Epithelial cell of proximal tubule (primary cell): ENCODE results near the gene DPYSL3. TPM values are rescaled to one million over a fixed set of nuclear protein-coding genes. Genes with fewer than 3 reads are reported as not detected.
"Not testable (repeated sequence)": the region's sequence is repeated elsewhere in the genome, so short reads cannot be mapped to it uniquely, and the experiment has no call there.

Experiments used
- DNase-seq: peaks from one replicate; pipeline ENCODE4 v3.0.0-alpha.2; 2011; ENCODE audit warnings: low read depth
- H3K4me3 ChIP-seq: 2 replicates; pipeline ENCODE4 v1.5.1; 2011; ENCODE audit warnings: low read depth, mild to moderate bottlenecking, low read length
- total RNA-seq: library from RNA; depleted of rRNA; stranded (reverse); fragments of >200 nt; gene quantifications from 2 replicates; pipeline ENCODE4 v1.2.3, GENCODE V29; 2015
- TF ChIP-seq, protein P1 (sequence below): conservative IDR thresholded peaks from 2 replicates; pipeline ENCODE4 v1.5.1; 2012; ENCODE audit warnings: low read depth, mild to moderate bottlenecking, low read length

DPYSL3 gene
- total RNA-seq = 38.3 and 76.0 TPM in 2 replicates

DNA sequence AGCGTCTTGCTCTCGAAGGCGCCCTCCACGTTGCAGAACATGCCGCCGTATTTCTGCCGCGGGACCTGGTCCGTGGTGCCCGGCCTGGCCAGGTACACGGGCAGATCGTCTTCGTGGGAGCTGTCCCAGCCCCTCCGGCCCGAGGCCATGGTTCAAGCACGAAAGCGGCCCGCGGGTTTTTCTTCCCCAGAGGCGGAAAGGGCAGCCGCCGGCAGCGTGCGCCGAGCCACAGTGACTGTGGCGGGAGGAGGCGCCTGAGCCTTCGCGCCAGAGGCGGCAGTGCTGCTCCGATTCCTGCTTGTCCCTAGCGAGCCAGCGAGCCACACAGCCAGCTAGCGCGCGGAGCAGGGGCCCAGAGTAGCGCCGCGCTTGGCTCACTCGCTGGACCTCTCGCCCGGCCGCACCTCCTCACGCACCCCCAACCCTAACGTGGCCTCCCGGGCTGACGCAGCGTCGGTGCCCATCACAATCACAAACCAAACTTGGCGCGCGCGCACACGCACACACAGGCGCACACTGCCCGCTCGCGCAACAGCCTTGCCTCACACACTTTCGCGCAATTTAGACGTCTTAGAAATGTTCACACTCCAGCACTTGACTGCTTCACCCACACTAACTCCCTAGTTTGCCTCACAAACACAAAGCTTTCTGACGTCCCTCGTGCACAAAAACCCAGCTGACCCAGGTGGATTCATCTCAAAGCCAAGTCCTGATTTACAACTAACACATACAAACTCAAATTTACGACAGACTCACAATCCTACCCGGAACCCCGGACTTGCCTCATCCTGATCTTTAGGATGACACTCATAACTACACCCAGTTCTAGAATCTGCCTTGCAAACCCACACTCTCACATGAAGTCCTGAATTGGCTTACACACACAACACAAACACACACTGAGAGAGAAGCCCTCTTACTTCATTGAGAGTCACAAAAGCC lies at the start of gene DPYSL3:
Gene DPYSL3, minus strand, starts transcription at position 359 of the 942 bp plus-strand sequence. Its CDS starts 210 bp downstream, at position 149.
- DNase-seq = no peak
- TF ChIP-seq, protein P1, sequence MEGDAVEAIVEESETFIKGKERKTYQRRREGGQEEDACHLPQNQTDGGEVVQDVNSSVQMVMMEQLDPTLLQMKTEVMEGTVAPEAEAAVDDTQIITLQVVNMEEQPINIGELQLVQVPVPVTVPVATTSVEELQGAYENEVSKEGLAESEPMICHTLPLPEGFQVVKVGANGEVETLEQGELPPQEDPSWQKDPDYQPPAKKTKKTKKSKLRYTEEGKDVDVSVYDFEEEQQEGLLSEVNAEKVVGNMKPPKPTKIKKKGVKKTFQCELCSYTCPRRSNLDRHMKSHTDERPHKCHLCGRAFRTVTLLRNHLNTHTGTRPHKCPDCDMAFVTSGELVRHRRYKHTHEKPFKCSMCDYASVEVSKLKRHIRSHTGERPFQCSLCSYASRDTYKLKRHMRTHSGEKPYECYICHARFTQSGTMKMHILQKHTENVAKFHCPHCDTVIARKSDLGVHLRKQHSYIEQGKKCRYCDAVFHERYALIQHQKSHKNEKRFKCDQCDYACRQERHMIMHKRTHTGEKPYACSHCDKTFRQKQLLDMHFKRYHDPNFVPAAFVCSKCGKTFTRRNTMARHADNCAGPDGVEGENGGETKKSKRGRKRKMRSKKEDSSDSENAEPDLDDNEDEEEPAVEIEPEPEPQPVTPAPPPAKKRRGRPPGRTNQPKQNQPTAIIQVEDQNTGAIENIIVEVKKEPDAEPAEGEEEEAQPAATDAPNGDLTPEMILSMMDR = peak; percentile 15
- H3K4me3 ChIP-seq = peak within 1 kb of the TSS; percentile 76

DNA sequence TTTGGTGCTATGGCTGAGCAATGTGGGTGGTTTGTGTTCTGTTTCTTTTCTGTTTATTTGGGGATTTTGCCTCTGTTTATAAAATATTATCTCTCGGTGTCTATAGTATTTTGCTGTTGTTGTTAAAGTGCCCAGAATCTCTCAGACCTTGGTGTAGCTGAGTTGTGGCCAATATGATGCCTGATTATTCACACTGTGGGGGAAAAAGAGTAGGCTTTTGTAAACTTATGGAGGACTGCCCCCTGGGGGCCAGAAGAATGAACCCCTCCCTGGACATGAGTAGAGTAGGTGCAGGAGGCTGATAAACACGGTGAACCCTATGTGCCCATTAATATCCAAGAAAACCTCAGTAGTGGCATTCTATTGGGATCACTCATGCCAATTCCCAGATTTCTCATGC lies 49.0 kb upstream of the DPYSL3 start:
- no peak for DNase-seq
- TF ChIP-seq, protein P1 = peak; percentile 85
- no peak overlapping the region for H3K4me3 ChIP-seq

DNA sequence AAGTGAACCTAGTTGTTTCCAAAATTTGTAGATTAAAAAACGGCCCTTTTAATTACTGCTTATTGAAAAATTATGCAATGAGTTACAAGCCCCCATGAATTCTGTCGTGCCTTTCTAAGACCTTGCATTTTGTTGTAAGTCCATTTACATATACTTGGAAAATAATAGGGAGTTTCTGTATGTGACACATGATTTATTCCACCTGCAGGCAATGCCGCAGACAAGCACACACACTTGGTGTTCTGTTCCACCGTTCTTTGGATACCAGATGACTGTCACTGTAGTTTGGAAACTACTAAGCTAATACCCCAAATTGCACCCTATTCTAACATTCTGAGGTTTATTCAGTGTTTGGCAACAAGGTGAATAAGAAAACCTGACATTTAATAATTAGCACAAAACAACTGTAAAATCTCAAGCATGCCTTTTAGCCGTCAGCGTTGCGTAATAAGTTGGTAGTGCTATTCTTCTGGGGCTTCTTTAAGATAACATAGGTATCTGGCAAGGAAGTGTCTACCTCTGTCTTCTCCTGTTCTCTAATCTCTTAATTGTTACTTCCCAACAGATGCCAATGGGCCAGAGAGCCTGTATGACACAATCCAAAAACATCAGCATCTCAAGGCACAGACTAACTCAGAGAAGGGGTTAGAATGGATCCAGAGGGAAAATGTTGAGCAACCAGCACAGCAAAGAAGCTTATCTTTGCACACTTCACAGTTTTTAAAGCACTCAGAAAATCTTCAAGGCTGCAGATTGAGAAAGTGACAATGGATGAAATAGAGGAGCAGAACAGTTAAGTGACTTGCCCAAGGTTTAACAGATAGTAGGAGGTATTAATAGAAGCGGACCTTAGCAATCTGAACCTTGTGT lies 48.2 kb upstream of the DPYSL3 start:
- DNase-seq = no peak
- TF ChIP-seq, protein P1 = no peak
- no peak overlapping the region for H3K4me3 ChIP-seq

DNA sequence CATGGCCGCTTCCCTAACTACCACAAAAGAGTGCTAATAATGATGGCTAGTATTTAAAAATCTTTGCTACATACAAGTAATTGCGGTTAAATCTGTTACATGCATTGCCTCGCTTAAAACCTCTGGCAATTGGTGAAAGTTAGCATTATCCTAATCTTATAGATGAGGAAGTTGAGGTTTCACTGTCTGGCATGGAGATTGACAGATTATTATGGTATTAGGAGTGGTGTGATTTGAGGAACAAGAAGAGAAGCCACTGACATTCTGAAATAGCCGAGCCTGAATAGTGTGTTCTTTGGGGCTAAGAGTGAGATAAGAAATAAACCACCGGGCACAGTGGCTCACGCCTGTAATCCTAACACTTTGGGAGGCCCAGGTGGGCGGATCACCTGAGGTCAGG lies 45.3 kb upstream of the DPYSL3 start:
- DNase-seq = no peak
- H3K4me3 ChIP-seq = no peak overlapping the region
- TF ChIP-seq, protein P1 = no peak

DNA sequence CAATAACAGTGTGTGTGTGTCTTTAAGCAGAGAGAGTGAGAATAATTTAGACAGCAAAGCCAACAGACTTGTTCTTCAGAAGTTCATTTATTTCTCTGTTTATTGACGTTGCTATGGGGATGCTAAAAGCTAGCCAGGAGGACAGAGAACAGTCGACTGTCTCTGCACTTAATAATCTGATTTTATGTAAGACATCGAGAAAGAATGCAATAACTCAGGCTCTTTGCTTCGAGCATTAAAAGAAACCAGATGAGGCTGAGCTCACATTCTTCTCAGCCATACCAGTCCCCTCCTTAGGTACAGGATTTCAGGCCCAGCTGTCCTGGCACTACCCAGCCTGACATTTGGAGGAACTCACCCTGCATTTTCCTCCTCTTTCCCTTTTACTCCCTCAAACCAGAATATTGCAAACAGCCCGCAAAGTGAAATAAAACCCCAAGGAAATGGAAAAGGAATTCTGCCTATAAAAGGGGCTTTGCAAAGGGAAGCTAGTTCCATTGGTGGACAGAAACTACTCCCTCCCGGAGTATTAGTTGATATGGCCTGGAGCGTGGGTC lies 44.5 kb upstream of the DPYSL3 start:
- TF ChIP-seq, protein P1 = no peak
- no peak overlapping the region for H3K4me3 ChIP-seq
- DNase-seq = no peak

DNA sequence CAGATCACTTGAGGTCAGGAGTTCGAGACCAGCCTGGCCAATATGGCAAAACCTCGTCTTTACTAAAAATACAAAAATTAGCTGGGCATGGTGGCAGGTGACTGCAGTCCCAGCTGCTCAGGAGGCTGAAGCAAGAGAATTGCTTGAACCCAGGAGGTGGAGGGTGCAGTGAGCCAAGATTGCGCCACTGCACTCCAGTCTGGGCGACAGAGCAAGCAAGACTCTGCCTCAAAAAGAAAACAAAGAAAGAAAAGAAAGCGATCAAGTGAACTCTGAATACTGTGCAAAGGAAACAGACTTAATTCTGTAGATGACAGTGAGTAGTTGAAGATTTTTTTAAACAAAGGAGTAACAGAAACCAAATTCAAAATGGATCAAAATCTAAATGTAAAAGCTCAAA lies 43.9 kb upstream of the DPYSL3 start:
- H3K4me3 ChIP-seq = not testable (repeated sequence)

DNA sequence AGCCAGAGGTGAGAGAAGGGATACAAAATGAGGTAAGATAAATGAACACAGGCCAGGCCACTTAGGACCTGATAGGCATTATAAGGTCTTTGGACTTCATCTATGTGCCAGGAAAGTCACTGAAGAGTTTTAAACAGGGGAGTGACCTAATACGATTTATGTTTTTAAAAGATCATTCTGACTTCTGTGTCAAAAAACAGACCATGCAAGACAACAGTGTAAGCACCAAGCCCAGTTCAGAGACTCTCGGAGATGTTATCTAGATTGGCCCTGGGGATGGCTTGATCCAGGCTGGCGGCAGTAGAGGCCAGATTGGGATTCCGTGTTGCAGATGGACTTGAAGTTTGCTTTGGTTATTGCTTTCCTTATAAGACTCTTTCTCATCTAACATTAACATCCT lies 43.0 kb upstream of the DPYSL3 start:
- TF ChIP-seq, protein P1 = no peak
- no peak for DNase-seq
- no peak overlapping the region for H3K4me3 ChIP-seq

More for the DNA sequence above, 43.9 kb upstream of the DPYSL3 start:
- not testable (repeated sequence) for DNase-seq
